HL-60 (cell line): ENCODE data around the gene TH.

ENCODE experiments used
- DNase-seq, 2 experiments: peaks; one replicate each; pipeline ENCODE4 v3.0.0-alpha.2; 2010 to 2020; ENCODE audit warnings: low read depth in 1 of 2, low spot score in 1 of 2
- H3K27ac ChIP-seq: fragments of 250-450 bp; sonication (Bioruptor Pico); replicated peaks from 2 replicates; pipeline ENCODE4 v1.5.1; 2020; ENCODE audit warnings: mild to moderate bottlenecking, moderate library complexity
- H3K27me3 ChIP-seq: fragments of 250-450 bp; sonication (Bioruptor Pico); 2 replicates; pipeline ENCODE4 v1.5.1; 2021; ENCODE audit warnings: mild to moderate bottlenecking, moderate library complexity; ENCODE audit not compliant: insufficient read depth, poor library complexity, severe bottlenecking
- H3K4me3 ChIP-seq: replicated peaks from 2 replicates; pipeline ENCODE4 v1.5.1; 2011; ENCODE audit warnings: mild to moderate bottlenecking, control low read depth, low read length; ENCODE audit not compliant: insufficient read depth
- CTCF ChIP-seq: IDR thresholded peaks from one replicate; pipeline ENCODE4 v1.5.1; 2011; ENCODE audit warnings: low read length, control low read depth, inconsistent platforms; ENCODE audit not compliant: insufficient read depth
- GABPA ChIP-seq: IDR thresholded peaks from 2 replicates; pipeline ENCODE4 v1.6.1; 2012; ENCODE audit warnings: low read depth
- POLR2AphosphoS5 ChIP-seq: IDR thresholded peaks from 2 replicates; pipeline ENCODE4 v1.6.1; 2012; ENCODE audit warnings: low read depth
- REST ChIP-seq: IDR thresholded peaks from 2 replicates; pipeline ENCODE4 v1.6.1; 2012; ENCODE audit warnings: low read depth; ENCODE audit not compliant: insufficient replicate concordance
- SPI1 ChIP-seq: IDR thresholded peaks from 2 replicates; pipeline ENCODE4 v1.6.1; 2012; ENCODE audit warnings: low read depth, mild to moderate bottlenecking, borderline replicate concordance

TH gene

GRCh38 chr11:2215561-2216399 is 44.2 kb upstream of the TH start:
- no peaks in the 10 kb centered on the region for H3K27me3 ChIP-seq
- H3K4me3 ChIP-seq: no peak overlapping the region
- no peak overlapping the region for H3K27ac ChIP-seq
- no peak for DNase-seq
- TF ChIP-seq SPI1: no peak
- no peak for TF ChIP-seq GABPA
- no peak for TF ChIP-seq REST
- no peak for TF ChIP-seq CTCF
- TF ChIP-seq POLR2AphosphoS5: no peak

- Histone ChIP-seq H3K27me3 (no peaks in the 10 kb centered on the region), H3K4me3 (no peak overlapping the region), H3K27ac (no peak overlapping the region)
- TF ChIP-seq SPI1 (no peak), GABPA (no peak), POLR2AphosphoS5 (no peak), REST (no peak)
- no peak for DNase-seq
Measured at GRCh38 chr11:2215230-2215560, 43.6 kb upstream of the TH start.

GRCh38 chr11:2214527-2215229 is 43.1 kb upstream of the TH start:
- Histone ChIP-seq H3K27me3 (no peaks in the 10 kb centered on the region), H3K27ac (no peak overlapping the region), H3K4me3 (no peak overlapping the region)
- no peak for DNase-seq
- no peak for TF ChIP-seq SPI1

GRCh38 chr11:2213890-2214526 is 42.4 kb upstream of the TH start:
- no peak for DNase-seq
- no peak for TF ChIP-seq GABPA
- TF ChIP-seq REST: no peak
- no peak for TF ChIP-seq CTCF
- TF ChIP-seq SPI1: no peak
- no peak for TF ChIP-seq POLR2AphosphoS5
- H3K27me3 ChIP-seq: no peaks in the 10 kb centered on the region
- H3K4me3 ChIP-seq: no peak overlapping the region
- no peak overlapping the region for H3K27ac ChIP-seq
